GM20431 (cell line): ENCODE measurements around the gene LRRC4C.

Source experiments
- in situ Hi-C: fragments of 300-500 bp; cut with MseI, MboI; formaldehyde crosslinking; loops from one replicate; pipeline ENCODE4 v1.15.0; 2020; ENCODE audit warnings: low sequenced_read_pairs; ENCODE audit not compliant: unreplicated experiment

LRRC4C gene

GRCh38 chr11:41175304-41175972 is 284.0 kb downstream of the LRRC4C start:
- in situ Hi-C loops = no loop called here

GRCh38 chr11:41146326-41146725 is 313.1 kb downstream of the LRRC4C start:
- in situ Hi-C loops = no loop called here

- in situ Hi-C loops = no loop called here
These were observed 314.0 kb downstream of the LRRC4C start for GRCh38 chr11:41145420-41145819.

- in situ Hi-C loops = no loop called here
These were observed 324.5 kb downstream of the LRRC4C start for GRCh38 chr11:41134971-41135370.

GRCh38 chr11:41133023-41133422 is 326.4 kb downstream of the LRRC4C start:
- in situ Hi-C loops = no loop called here

GRCh38 chr11:41121600-41121999 is 337.9 kb downstream of the LRRC4C start:
- in situ Hi-C loops = no loop called here

GRCh38 chr11:41119484-41119883 is 340.0 kb downstream of the LRRC4C start:
- in situ Hi-C loops = no loop called here

- in situ Hi-C loops = no loop called here
These were observed 340.9 kb downstream of the LRRC4C start for GRCh38 chr11:41118521-41118920.

GRCh38 chr11:41116970-41117369 is 342.5 kb downstream of the LRRC4C start:
- in situ Hi-C loops = no loop called here

GRCh38 chr11:41115066-41115465 is 344.4 kb downstream of the LRRC4C start:
- in situ Hi-C loops = no loop called here

- in situ Hi-C loops = no loop called here
These were observed 346.3 kb downstream of the LRRC4C start for GRCh38 chr11:41113160-41113559.

- in situ Hi-C loops = no loop called here
These were observed 348.9 kb downstream of the LRRC4C start for GRCh38 chr11:41110527-41110926.

- in situ Hi-C loops = no loop called here
These were observed 357.0 kb downstream of the LRRC4C start for GRCh38 chr11:41102471-41102870.

GRCh38 chr11:41099654-41100053 is 359.8 kb downstream of the LRRC4C start:
- in situ Hi-C loops = no loop called here

GRCh38 chr11:41085123-41085522 is 374.3 kb downstream of the LRRC4C start:
- in situ Hi-C loops = no loop called here

- in situ Hi-C loops = no loop called here
These were observed 377.6 kb downstream of the LRRC4C start for GRCh38 chr11:41081756-41082285.

- in situ Hi-C loops = no loop called here
These were observed 385.1 kb downstream of the LRRC4C start for GRCh38 chr11:41074318-41074717.

GRCh38 chr11:41065432-41065831 is 394.0 kb downstream of the LRRC4C start:
- in situ Hi-C loops = no loop called here

- in situ Hi-C loops = no loop called here
These were observed 401.3 kb downstream of the LRRC4C start for GRCh38 chr11:41058138-41058537.

GRCh38 chr11:41056892-41057569 is 402.4 kb downstream of the LRRC4C start:
- in situ Hi-C loops = no loop called here

- in situ Hi-C loops = no loop called here
These were observed 405.6 kb downstream of the LRRC4C start for GRCh38 chr11:41053894-41054293.
